ENCODE measurements around the gene UNC93A. TPM values are rescaled to one million over a fixed set of nuclear protein-coding genes. Genes with fewer than 3 reads are reported as not detected.
"Not testable (repeated sequence)": the region's sequence is repeated elsewhere in the genome, so short reads cannot be mapped to it uniquely, and the experiment has no call there.

UNC93A gene
- 0.25 TPM for polyA plus RNA-seq (2013, experiment 1 of 2)
- 0.57 TPM for polyA plus RNA-seq (2013, experiment 2 of 2)

DNA sequence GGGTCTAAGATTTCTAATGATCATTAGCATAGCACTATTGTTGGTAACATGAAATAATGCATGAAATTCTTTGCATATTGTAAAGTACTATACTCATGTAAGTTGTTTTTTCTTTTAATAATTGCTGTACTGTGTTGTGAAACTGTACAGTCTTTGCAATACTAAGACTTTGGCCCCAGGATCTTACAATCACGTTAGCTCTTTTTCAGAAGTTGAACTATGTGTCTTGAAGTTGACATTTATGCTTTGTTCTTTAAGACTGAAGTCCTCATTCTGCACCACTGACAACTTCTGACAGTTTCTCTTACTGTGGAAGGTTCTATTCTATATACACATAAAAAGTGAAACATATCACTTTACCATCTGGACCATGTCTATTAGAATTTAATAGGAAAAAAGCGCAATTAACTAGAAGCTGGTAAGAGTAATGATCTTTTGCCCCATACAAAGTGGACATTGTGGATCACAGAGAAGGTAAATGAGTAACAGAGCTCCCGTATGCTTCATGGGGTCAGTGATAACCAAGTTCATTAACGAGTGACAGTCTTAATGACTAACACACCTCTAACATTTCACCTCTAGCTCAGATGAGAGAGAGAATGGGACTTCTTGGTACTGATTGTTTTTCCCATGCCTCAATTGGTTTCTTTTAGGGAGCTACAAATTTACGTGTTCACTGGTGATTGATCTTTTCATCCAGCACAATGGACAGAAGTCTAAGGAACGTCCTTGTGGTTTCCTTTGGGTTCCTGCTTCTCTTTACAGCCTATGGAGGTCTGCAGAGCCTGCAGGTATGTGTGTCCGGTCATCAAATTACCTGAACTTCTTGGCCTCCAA is at the start of gene UNC93A:
TSS of gene UNC93A (plus strand) at position 530 of the 837 bp plus-strand sequence. CDS start at position 705, 175 bp downstream.
- H3K9me3 ChIP-seq (ENCODE audit: insufficient read depth, low read depth, low read length): no peaks in the 10 kb centered on the region
- no peak within 1 kb of the TSS for H3K4me3 ChIP-seq (ENCODE audit: low read length)
- WGBS: 92% methylated on average over 6 of the region's 7 CpGs
- 0 out of 2 replicates have a peak, but pooled peaks cover 2% of the 10 kb centered on the region for H3K27me3 ChIP-seq (ENCODE audit: insufficient read depth, low read length)
- no peak within 1 kb of the TSS for H3K9ac ChIP-seq (ENCODE audit: low read depth, low read length)
- H3K36me3 ChIP-seq (ENCODE audit: insufficient read depth, low read length): no peaks in the 10 kb centered on the region
- H3K4me1 ChIP-seq (ENCODE audit: insufficient read depth, low read length): peaks cover 12% of the 10 kb centered on the region
- H3K27ac ChIP-seq (ENCODE audit: low read depth, low read length): no peak within 1 kb of the TSS

DNA sequence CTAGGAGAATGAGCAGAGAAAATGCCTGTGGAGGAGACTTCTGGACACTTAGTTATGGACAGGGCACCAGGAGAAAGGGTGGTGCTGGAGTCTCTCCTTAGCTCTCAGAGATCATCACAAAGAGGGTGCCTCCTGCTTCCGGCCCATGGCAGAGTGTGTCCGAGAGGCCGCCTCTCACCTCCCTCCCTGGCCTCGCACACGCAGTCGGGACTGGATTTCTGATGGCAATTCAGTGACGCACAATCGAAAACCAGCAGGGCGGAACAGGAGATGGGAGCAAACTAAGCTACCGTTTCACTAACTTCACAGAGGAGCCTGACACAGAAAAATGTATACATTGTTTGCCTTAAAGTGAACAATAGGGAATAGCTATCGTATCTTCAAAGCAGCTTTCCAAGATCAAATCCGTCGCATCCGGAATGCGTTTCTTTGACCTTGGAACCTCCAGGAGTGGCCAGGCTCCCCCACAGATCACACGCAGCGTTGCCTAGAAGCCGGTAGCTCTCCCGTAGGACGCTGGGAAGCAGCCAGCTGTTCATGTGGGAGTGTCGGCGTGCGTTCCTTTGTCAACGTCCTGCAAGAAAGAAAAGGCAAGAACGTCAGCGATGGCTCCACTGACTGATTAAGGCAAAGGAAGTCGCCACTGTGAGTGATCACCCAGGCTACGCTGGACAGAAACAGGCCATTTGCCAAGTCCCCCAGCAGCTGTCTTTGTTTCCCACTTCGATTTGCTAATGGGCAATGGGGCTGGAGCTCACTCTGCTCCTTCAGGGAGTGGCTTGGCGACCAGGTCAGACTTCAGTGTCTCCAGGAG is 49.6 kb upstream of the UNC93A start:
- not testable (repeated sequence) for H3K27me3 ChIP-seq (ENCODE audit: insufficient read depth, low read length); H3K4me3 ChIP-seq (ENCODE audit: low read length); H3K9me3 ChIP-seq (ENCODE audit: insufficient read depth, low read depth, low read length); H3K9ac ChIP-seq (ENCODE audit: low read depth, low read length); H3K27ac ChIP-seq (ENCODE audit: low read depth, low read length)
- Histone ChIP-seq H3K4me1 (ENCODE audit: insufficient read depth, low read length) (peaks cover 49% of the 10 kb centered on the region), H3K36me3 (ENCODE audit: insufficient read depth, low read length) (peaks cover 17% of the 10 kb centered on the region)
- 88% methylated on average over 26 of the region's 30 CpGs for WGBS

- peaks cover 15% of the 10 kb centered on the region for H3K36me3 ChIP-seq (ENCODE audit: insufficient read depth, low read length)
- WGBS: 95% methylated on average over 2 of the region's 7 CpGs
- H3K27ac ChIP-seq (ENCODE audit: low read depth, low read length); H3K27me3 ChIP-seq (ENCODE audit: insufficient read depth, low read length); H3K4me3 ChIP-seq (ENCODE audit: low read length); H3K9ac ChIP-seq (ENCODE audit: low read depth, low read length); H3K9me3 ChIP-seq (ENCODE audit: insufficient read depth, low read depth, low read length): not testable (repeated sequence)
- peaks cover 49% of the 10 kb centered on the region for H3K4me1 ChIP-seq (ENCODE audit: insufficient read depth, low read length)
Measured at GRCh38 chr6:167242135-167242506, 49.0 kb upstream of the UNC93A start.

DNA sequence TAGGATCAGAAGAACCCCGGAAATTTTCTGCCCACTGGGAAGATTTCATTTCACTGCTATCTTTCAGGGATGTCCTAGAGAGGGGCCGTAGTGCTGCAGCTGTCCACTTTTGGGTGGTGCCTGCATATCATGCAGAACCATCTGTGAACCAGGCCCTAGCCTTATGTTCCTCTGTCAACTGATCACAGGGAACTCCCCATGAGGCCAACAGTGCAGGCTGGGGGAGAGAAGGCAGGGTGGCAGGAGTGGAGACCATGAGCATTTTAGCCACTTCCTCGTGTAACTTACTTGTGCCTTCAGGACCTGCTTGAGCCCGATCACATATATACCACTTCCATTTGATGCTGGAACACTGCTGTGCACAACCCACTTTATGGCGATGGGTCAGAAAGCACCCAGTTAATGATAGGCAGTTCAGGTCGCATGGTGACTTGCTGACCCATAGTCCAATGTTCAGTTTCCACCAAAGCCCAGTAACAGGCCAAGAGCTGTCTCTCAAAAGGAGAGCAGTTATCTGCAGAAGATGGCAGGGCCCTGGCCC is 48.5 kb upstream of the UNC93A start:
- 94% methylated on average over 6 of the region's 6 CpGs for WGBS
- not testable (repeated sequence) for H3K9me3 ChIP-seq (ENCODE audit: insufficient read depth, low read depth, low read length); H3K27ac ChIP-seq (ENCODE audit: low read depth, low read length); H3K27me3 ChIP-seq (ENCODE audit: insufficient read depth, low read length); H3K4me3 ChIP-seq (ENCODE audit: low read length); H3K9ac ChIP-seq (ENCODE audit: low read depth, low read length)
- Histone ChIP-seq H3K4me1 (ENCODE audit: insufficient read depth, low read length) (peaks cover 47% of the 10 kb centered on the region), H3K36me3 (ENCODE audit: insufficient read depth, low read length) (peaks cover 10% of the 10 kb centered on the region)

DNA sequence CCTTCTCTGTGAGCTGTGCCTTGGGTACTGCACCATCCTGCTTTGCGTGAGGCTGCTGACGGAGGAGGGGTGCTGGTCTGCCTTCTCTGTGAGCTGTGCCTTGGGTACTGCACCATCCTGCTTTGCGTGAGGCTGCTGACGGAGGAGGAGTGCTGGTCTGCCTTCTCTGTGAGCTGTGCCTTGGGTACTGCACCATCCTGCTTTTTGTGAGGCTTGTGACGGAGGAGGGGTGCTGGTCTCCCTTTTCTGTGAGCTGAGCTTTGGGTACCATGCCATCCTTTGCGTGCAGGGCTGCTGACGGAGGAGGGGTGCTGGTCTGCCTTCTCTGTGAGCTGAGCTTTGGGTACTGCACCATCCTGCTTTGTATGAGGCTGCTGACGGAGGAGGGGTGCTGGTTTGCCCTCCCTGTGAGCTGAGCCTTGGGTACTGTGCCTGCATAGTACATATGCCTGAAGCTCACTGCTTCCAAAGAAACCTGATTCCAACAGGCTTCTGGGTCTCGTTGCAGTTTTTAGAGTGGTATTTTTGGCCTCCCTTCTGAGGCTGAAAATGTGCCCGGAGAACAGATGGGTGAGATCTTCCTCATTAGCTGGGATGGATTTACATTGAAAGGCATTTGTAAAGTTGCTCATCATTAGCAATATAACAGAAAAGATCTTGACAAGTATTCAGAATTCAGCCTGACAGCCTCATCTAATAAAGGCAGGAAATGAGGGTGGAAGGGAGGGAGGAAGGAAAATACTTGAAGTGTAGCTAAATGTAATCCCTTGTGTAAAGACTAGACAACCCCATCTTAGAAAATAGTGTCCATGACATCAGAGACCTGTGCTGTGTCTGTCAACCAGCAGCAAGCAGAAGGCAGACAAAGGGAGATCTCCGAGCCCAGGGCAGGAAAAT is 46.8 kb upstream of the UNC93A start:
- Histone ChIP-seq H3K36me3 (ENCODE audit: insufficient read depth, low read length) (peaks cover 3% of the 10 kb centered on the region; the same call in 1 of the 2 replicates), H3K9me3 (ENCODE audit: insufficient read depth, low read depth, low read length) (no peaks in the 10 kb centered on the region), H3K4me3 (ENCODE audit: low read length) (no peak overlapping the region), H3K27ac (ENCODE audit: low read depth, low read length) (peak overlapping the region; percentile 84; the same call in 1 of the 2 replicates), H3K27me3 (ENCODE audit: insufficient read depth, low read length) (no peaks in the 10 kb centered on the region), H3K9ac (ENCODE audit: low read depth, low read length) (peak overlapping the region; percentile 8), H3K4me1 (ENCODE audit: insufficient read depth, low read length) (peaks cover 50% of the 10 kb centered on the region)
- 36% methylated on average over 11 of the region's 11 CpGs for WGBS

GRCh38 chr6:167244991-167245390 is 46.1 kb upstream of the UNC93A start:
- 3% methylated on average over 4 of the region's 4 CpGs for WGBS
- H3K9me3 ChIP-seq (ENCODE audit: insufficient read depth, low read depth, low read length): no peaks in the 10 kb centered on the region
- no peak overlapping the region for H3K4me3 ChIP-seq (ENCODE audit: low read length)
- H3K27me3 ChIP-seq (ENCODE audit: insufficient read depth, low read length): no peaks in the 10 kb centered on the region
- peak overlapping the region; percentile 84 for H3K27ac ChIP-seq (ENCODE audit: low read depth, low read length)
- H3K4me1 ChIP-seq (ENCODE audit: insufficient read depth, low read length): peaks cover 50% of the 10 kb centered on the region
- H3K36me3 ChIP-seq (ENCODE audit: insufficient read depth, low read length): peaks cover 3% of the 10 kb centered on the region; the same call in 1 of the 2 replicates
- H3K9ac ChIP-seq (ENCODE audit: low read depth, low read length): peak overlapping the region; percentile 22

DNA sequence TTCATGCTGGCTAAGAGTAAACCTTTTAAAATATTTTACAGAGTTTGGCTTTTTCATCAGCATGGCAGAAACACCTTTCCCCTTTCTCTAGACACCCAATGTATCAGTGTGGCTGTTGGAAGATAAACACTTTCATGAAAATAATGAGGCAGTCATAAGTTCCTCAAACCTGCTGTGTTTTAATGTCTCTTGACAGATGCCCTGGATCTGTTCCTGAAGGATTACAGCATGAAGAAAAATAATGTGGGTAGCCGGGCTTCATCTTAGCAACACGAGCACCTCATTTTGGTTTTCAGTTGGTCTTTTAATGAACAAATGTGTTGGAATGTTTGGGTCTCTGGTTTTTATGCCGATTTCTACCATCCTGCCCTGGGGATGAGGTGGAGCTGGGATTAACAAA is 45.5 kb upstream of the UNC93A start:
- H3K36me3 ChIP-seq (ENCODE audit: insufficient read depth, low read length): peaks cover 3% of the 10 kb centered on the region; the same call in 1 of the 2 replicates
- 89% methylated on average over 3 of the region's 3 CpGs for WGBS
- no peak overlapping the region for H3K4me3 ChIP-seq (ENCODE audit: low read length)
- no peaks in the 10 kb centered on the region for H3K27me3 ChIP-seq (ENCODE audit: insufficient read depth, low read length)
- no peaks in the 10 kb centered on the region for H3K9me3 ChIP-seq (ENCODE audit: insufficient read depth, low read depth, low read length)
- H3K9ac ChIP-seq (ENCODE audit: low read depth, low read length): peak overlapping the region; percentile 22; the same call in 1 of the 2 replicates
- peak overlapping the region; percentile 84 for H3K27ac ChIP-seq (ENCODE audit: low read depth, low read length)
- H3K4me1 ChIP-seq (ENCODE audit: insufficient read depth, low read length): peaks cover 50% of the 10 kb centered on the region

GRCh38 chr6:167247814-167248595 is 43.1 kb upstream of the UNC93A start:
- WGBS: 74% methylated on average over 22 of the region's 24 CpGs
- peaks cover 46% of the 10 kb centered on the region for H3K4me1 ChIP-seq (ENCODE audit: insufficient read depth, low read length)
- H3K27ac ChIP-seq (ENCODE audit: low read depth, low read length): peak overlapping the region; percentile 66; the same call in 1 of the 2 replicates
- H3K9me3 ChIP-seq (ENCODE audit: insufficient read depth, low read depth, low read length): 0 out of 2 replicates have a peak, but pooled peaks cover 3% of the 10 kb centered on the region
- no peak overlapping the region for H3K4me3 ChIP-seq (ENCODE audit: low read length)
- H3K27me3 ChIP-seq (ENCODE audit: insufficient read depth, low read length): no peaks in the 10 kb centered on the region
- no peak overlapping the region for H3K9ac ChIP-seq (ENCODE audit: low read depth, low read length)
- peaks cover 3% of the 10 kb centered on the region; the same call in 1 of the 2 replicates for H3K36me3 ChIP-seq (ENCODE audit: insufficient read depth, low read length)

- not testable (repeated sequence) for H3K9me3 ChIP-seq (ENCODE audit: insufficient read depth, low read depth, low read length); H3K36me3 ChIP-seq (ENCODE audit: insufficient read depth, low read length); H3K4me3 ChIP-seq (ENCODE audit: low read length); H3K27me3 ChIP-seq (ENCODE audit: insufficient read depth, low read length); H3K27ac ChIP-seq (ENCODE audit: low read depth, low read length); H3K9ac ChIP-seq (ENCODE audit: low read depth, low read length)
- H3K4me1 ChIP-seq (ENCODE audit: insufficient read depth, low read length): peaks cover 38% of the 10 kb centered on the region
- whole genome bisulfite sequencing: 89% methylated on average over 14 of the region's 14 CpGs
Measured at GRCh38 chr6:167248878-167249455, 42.1 kb upstream of the UNC93A start.
